ENCODE results near the gene FILIP1L. TPM values are rescaled to one million over a fixed set of nuclear protein-coding genes. Genes with fewer than 3 reads are reported as not detected.

FILIP1L gene
- total RNA-seq, 1 donor from 2014 or later, result 1.1 TPM

DNA sequence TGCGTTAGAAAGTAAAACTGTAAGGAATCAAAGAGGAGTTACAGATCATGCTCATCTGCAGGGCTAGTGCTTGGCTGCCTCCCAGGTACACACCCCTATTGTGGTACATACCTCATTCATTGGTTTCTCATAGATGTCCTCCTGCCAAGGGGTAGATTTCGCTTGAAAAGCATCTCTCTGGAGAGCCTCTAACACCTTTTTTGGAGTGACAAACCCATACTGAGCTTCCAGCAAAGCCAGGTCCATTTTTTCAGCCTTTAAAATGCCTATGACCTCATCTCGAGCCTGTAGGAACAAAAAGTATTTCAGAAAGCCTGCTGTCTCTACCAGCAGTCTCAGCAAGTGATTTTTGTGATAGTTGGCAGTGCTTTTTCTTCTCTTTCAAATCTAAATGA, 184.6 kb downstream of the FILIP1L start:
- Histone ChIP-seq H3K4me3 (ENCODE audit: low read depth, low read length) (no peak overlapping the region), H3K36me3 (ENCODE audit: control insufficient read depth, insufficient read depth, low read length) (no peaks in the 10 kb centered on the region), H3K27me3 (ENCODE audit: control insufficient read depth, insufficient read depth, low read length) (no peaks in the 10 kb centered on the region)
- TF ChIP-seq, protein P1, sequence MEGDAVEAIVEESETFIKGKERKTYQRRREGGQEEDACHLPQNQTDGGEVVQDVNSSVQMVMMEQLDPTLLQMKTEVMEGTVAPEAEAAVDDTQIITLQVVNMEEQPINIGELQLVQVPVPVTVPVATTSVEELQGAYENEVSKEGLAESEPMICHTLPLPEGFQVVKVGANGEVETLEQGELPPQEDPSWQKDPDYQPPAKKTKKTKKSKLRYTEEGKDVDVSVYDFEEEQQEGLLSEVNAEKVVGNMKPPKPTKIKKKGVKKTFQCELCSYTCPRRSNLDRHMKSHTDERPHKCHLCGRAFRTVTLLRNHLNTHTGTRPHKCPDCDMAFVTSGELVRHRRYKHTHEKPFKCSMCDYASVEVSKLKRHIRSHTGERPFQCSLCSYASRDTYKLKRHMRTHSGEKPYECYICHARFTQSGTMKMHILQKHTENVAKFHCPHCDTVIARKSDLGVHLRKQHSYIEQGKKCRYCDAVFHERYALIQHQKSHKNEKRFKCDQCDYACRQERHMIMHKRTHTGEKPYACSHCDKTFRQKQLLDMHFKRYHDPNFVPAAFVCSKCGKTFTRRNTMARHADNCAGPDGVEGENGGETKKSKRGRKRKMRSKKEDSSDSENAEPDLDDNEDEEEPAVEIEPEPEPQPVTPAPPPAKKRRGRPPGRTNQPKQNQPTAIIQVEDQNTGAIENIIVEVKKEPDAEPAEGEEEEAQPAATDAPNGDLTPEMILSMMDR (IDR thresholded peaks at IDR 0.05; ENCODE audit: insufficient read depth, low read length, severe bottlenecking), result no peak
- no peak for FAIRE-seq
- DNase-seq (ENCODE audit: low read depth), result peak; percentile 61

DNA sequence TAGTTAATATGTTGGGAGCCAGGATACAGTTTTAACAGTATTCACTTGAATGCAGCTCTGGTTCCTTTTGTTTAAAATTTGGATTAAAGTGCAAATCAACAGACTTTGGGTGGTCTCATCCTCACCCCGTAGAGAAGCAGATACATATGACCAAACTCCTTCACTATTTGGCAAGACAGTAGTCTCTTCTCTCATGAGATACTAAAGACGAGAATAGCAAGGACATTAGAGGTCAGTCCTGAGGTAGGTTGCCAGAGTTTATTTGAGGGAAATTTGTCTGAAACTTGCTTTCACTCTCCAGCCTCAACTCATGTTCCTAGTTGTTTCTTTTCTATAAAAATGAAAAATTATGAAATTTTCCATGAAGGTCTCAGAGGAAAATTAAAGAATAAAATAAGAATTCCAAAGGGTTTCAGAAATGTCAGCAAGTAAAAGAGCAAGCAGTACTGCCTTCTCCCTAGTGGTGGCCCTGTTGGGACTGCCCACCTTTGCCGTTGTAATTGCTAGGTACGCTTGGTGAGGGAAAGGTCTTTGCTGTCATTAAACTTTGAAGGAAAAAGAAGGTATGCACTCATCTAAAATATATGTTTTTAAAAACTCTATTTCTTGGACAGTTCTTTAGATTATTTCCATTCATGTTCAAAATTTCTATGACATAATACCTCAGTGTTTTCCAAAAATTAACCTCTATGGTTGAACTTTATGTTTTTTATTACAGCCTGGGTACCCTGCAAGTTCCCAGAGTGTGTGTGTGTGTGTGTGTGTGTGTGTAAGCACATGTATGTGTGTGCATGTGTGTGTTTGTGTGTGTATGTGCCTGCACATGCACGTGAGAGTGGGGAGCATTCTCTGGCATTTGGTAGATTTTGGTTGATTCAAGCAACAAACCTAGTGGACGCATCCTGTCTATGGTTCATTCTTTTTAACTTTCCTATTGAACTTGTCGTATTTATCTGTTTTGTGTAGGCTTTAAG, 185.2 kb downstream of the FILIP1L start:
- FAIRE-seq (no peak), DNase-seq (ENCODE audit: low read depth) (no peak)
- no peak overlapping the region for H3K4me3 ChIP-seq (ENCODE audit: low read depth, low read length)

DNA sequence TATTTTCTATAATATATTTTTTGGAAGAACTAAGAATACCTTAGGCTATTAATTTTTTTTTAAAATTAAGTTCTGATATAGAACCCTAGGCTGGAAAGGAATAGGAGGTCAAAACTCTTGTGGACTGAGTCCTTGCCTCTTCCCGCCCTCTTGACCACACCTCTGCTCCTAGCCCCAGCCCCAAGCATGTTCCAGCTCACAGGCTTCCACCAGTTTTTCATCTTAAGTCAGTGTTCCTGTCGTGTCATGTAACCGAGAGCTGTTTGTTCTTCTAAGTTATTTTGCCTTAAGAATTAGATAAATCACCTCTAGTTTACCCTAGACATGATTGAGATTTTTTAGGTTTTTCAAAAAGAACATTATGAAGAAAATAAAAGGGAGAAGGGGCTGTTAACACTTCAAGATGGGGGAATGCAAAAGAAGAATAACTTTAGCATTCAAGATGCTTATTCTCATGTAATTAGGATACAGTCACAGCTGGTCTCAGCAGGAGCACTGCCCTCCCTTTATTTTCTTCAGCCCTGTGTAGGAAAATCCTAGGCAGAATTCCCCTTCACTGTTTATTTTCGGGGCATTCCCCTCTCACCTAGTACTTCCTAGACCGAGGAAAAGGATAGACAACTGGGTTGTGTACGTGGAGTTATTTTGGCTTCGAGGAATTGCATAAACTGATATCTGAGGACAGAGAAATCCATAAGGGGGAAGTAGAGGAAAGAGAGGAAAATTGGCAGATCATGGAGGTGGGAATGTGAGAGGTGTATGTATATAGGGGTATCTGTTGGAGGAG, 186.4 kb downstream of the FILIP1L start:
- Histone ChIP-seq H3K4me3 (ENCODE audit: low read depth, low read length) (no peak overlapping the region), H3K36me3 (ENCODE audit: control insufficient read depth, insufficient read depth, low read length) (no peaks in the 10 kb centered on the region), H3K27me3 (ENCODE audit: control insufficient read depth, insufficient read depth, low read length) (no peaks in the 10 kb centered on the region)
- no peak for FAIRE-seq
- no peak for DNase-seq (ENCODE audit: low read depth)
- TF ChIP-seq, protein P1 (IDR thresholded peaks at IDR 0.05; ENCODE audit: insufficient read depth, low read length, severe bottlenecking), result no peak

More for the DNA sequence above, 185.2 kb downstream of the FILIP1L start:
- TF ChIP-seq, protein P1 (IDR thresholded peaks at IDR 0.05; ENCODE audit: insufficient read depth, low read length, severe bottlenecking), result no peak
- Histone ChIP-seq H3K36me3 (ENCODE audit: control insufficient read depth, insufficient read depth, low read length) (no peaks in the 10 kb centered on the region), H3K27me3 (ENCODE audit: control insufficient read depth, insufficient read depth, low read length) (no peaks in the 10 kb centered on the region)

DNA sequence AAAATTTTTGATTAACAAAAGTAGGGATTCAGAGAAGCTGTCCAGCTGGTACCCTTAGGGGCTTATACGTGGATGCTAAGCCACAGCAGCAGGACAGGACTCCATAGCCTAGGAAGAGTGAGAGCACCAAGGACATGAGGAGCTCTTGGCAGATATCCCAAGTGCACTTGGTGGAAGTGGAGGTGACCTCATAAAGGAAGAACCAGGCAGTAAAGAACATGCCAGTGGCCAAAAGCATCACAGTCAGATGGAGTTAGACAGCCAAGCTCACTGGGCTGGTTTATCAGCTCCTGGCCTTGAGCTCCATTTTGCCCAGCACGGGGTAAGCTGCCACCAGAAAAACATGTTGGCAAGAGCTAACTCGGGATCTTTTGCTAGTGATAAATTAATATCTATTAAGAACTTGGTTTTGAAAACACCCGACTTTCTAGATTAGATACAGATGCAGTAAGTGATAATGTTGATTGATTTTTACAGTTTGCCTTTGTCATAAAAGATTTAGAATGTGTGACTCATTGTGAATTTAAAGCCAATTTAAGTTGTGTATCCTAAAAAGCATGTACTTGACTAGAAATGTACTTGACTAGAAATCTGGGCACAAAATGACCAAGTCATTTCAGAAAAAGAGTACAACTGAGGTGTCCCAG, 188.6 kb downstream of the FILIP1L start:
- FAIRE-seq (no peak), DNase-seq (ENCODE audit: low read depth) (peak; percentile 79)

DNA sequence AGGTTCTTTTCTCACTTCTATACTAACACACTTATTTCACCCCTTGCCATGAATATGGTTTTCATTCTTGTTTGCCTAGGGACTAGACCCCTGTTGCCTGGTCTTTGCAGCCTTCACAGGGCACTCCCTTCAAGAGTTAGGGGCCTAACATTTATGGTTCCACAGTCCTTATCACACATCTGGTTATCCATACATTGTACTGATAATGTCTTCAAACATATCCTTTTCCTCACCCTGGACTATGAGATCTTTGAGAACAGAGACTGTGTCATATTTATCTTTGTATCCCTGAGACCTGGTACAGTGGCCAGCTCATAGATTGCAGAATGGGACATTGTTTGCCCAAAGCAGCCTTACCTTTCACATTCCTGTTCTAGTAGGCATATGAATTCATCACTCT, 190.4 kb downstream of the FILIP1L start:
- no peak for DNase-seq (ENCODE audit: low read depth)
- H3K36me3 ChIP-seq (ENCODE audit: control insufficient read depth, insufficient read depth, low read length), result no peaks in the 10 kb centered on the region
- H3K4me3 ChIP-seq (ENCODE audit: low read depth, low read length), result no peak overlapping the region
- FAIRE-seq, result no peak
- H3K27me3 ChIP-seq (ENCODE audit: control insufficient read depth, insufficient read depth, low read length), result no peaks in the 10 kb centered on the region
- TF ChIP-seq, protein P1 (IDR thresholded peaks at IDR 0.05; ENCODE audit: insufficient read depth, low read length, severe bottlenecking), result no peak

More for the DNA sequence above, 188.6 kb downstream of the FILIP1L start:
- Histone ChIP-seq H3K4me3 (ENCODE audit: low read depth, low read length) (no peak overlapping the region), H3K36me3 (ENCODE audit: control insufficient read depth, insufficient read depth, low read length) (no peaks in the 10 kb centered on the region), H3K27me3 (ENCODE audit: control insufficient read depth, insufficient read depth, low read length) (no peaks in the 10 kb centered on the region)
- TF ChIP-seq, protein P1 (IDR thresholded peaks at IDR 0.05; ENCODE audit: insufficient read depth, low read length, severe bottlenecking), result no peak
